ENCODE measurements around the gene DHX57.
"Not testable (repeated sequence)": the region's sequence is repeated elsewhere in the genome, so short reads cannot be mapped to it uniquely, and the experiment has no call there.

Gene DHX57

DNA sequence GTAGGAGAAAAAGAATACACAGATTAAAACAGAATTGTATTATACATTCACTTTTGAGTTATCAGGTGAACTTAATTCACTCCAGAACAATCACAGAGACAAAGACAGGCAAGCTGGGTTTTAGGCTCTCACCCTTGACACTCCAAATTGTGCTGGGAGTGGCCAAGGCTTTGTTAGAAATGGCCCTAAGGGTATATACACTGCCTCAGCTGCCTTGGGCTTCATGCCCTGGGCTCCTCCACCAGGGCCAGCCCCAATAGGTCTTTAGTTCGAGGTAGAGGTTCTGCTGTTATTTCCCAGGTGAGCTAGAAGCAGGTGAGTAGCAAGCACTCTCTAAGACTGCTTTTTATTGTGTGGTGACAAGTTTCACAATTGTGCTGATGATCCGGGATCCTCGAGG, 77.8 kb downstream of the DHX57 start:
- no peak for DNase-seq (ENCODE audit: low spot score)

DNA sequence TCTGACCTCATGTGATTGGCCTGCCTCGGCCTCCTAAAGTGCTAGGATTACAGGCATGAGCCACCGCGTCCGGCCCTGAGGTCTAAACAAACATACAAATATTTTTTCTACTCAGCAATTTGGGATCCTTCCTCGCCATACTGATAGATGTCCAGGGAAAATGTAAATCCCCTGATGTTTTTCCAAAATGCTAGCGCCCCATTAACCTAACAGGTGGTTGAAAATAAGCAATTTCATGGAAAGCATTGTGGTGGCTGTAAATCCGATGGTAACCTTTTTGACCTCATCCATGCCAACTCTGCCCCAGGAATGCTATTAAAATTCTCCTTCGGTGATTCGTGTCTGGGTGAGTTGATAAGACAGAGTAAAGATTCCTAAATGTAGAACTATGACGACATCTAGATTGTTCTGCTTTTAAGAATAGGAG, 78.5 kb downstream of the DHX57 start:
- DNase-seq (ENCODE audit: low spot score): no peak

GRCh38 chr2:38795016-38795415, 80.7 kb downstream of the DHX57 start:
- DNase-seq (ENCODE audit: low spot score): not testable (repeated sequence)

GRCh38 chr2:38794235-38794946, 81.3 kb downstream of the DHX57 start:
- DNase-seq (ENCODE audit: low spot score): peak; percentile 28

GRCh38 chr2:38793511-38793910, 82.2 kb downstream of the DHX57 start:
- DNase-seq (ENCODE audit: low spot score): no peak

- no peak for DNase-seq (ENCODE audit: low spot score)
Measured at GRCh38 chr2:38792751-38793150, 83.0 kb downstream of the DHX57 start.

GRCh38 chr2:38792321-38792720, 83.4 kb downstream of the DHX57 start:
- not testable (repeated sequence) for DNase-seq (ENCODE audit: low spot score)

DNA sequence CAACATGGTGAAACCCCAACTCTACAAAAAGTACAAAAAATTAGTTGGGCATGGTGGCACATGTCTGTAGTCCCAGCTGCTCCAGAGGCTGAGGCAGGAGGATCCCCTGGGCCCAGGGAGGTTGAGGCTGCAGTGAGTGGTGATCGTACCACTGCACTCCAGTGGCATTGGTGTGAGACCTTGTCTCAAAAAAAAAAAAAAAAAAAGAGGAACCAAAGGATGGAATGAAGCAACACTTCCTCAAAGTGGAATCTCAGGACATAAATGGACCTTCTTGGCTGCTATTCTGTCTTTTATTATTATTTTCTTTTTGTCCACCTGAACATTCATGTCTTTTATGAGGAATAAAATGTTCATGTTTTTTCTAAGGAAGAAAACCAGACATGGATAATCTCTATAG, 84.0 kb downstream of the DHX57 start:
- no peak for DNase-seq (ENCODE audit: low spot score)

- DNase-seq (ENCODE audit: low spot score): no peak
Measured at GRCh38 chr2:38789691-38790090, 86.0 kb downstream of the DHX57 start.

DNA sequence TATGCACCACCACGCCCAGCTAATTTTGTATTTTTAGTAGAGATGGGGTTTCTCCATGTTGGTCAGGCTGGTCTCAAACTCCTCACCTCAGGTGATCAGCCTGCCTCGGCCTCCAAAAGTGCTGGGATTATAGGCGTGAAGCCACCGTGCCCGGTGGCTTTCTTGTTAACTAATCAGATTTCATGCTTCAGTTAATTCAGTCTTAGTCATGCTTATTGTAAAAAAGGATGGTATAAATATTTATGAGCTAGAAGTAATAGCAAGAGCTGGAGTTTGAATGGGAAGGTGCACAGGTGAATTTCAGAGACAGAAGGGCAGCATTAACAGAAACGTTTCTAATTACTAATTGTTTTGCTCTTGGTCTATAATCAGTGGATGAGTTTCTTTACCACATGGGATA, 87.4 kb downstream of the DHX57 start:
- DNase-seq (ENCODE audit: low spot score): no peak

DNA sequence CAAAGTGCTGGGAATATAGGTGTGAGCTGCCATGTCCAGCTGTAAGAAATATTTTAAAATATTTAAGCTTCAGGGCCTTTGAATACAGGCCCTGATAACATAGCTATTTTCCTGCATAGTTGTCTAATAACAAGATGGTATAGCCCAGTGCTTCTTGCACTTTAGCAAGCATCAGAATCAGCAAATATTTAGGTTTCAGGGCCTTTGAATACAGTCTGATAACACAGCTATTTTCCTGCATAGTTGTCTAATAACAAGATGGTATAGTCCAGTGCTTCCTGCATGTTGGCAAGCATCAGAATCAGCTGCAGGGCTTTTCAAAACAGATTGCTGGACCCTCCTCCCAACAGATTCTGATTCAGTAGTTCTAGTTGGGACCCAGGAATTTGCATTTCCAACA, 92.1 kb downstream of the DHX57 start:
- DNase-seq (ENCODE audit: low spot score): no peak

- no peak for DNase-seq (ENCODE audit: low spot score)
Measured at GRCh38 chr2:38778687-38779082, 97.0 kb downstream of the DHX57 start.

DNA sequence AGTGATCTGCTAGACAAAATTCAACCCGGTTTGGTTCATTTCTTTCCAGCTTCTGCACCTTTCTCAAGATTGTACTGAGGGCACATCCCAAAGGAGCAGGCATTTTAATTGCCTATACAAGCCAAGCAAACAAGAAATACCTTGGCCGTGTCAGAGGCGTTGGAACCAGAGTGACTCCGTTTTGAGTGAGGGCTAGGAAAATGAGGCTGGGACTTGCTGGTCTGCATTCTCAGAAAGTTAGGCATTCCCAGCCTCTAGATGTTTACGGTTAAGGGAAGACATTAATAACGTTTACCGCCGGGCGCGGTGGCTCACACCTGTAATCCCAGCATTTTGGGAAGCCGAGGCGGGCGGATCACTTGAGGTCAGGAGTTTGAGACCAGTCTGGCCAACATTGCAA, 99.2 kb downstream of the DHX57 start:
- no peak for DNase-seq (ENCODE audit: low spot score)

GRCh38 chr2:38775921-38776225, 99.9 kb downstream of the DHX57 start:
- DNase-seq (ENCODE audit: low spot score): no peak

DNA sequence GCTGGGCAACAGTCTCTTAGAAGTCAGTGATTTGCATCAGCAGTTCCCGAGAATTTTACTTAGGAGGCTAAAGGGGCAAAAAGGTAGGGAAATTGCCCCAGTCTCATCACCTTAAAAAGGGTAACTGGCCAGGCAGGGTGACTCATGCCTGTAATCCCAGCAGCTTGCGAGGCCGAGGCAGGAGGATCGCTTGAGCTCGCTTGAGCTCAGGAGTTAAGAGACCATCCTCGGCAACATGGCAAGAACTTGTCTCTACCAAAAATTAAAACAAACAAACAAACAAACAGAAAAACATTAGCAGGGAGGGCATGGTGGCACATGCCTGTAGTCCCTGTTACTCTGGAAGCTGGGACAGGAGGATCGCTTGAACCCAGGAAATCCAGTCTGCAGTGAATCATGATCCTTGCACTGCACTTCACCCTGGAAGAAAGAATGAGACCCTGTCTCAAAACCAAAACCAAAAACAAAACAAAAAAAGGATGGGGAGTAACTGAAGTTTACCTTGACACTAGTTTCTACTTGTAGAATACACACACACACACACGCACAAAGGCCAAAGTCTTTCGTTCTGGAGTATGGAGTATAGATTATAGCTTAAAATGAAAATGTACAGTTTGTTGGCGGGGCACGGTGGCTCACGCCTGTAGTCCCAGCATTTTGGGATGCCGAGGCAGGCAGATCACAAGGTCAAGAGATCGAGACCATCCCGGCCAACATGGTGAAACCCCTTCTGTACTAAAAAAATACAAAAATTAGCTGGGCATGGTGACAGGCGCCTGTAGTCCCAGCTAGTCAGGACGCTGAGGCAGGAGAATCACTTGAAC, 100.4 kb downstream of the DHX57 start:
- no peak for DNase-seq (ENCODE audit: low spot score)

- no peak for DNase-seq (ENCODE audit: low spot score)
Measured at GRCh38 chr2:38771632-38772031, 104.1 kb downstream of the DHX57 start.

DNA sequence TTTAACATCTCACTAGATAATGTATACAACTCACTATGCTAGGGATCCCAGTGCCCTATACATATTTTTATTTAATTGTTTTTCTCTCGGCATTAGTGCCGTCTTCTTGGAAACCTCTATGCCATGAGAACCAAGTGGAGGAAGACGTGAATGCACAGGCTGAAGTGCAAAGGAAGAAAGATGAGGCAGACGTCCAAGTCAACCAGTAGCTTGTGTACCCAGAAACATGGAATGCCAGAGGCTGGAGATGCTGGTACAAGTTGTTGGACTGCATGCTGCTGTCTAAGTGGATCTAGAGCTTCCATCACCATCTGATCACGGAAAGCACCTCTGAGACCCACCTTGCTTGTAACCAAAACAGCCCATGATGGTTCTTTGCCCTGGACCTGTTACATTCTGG, 110.2 kb downstream of the DHX57 start:
- no peak for DNase-seq (ENCODE audit: low spot score)

DNA sequence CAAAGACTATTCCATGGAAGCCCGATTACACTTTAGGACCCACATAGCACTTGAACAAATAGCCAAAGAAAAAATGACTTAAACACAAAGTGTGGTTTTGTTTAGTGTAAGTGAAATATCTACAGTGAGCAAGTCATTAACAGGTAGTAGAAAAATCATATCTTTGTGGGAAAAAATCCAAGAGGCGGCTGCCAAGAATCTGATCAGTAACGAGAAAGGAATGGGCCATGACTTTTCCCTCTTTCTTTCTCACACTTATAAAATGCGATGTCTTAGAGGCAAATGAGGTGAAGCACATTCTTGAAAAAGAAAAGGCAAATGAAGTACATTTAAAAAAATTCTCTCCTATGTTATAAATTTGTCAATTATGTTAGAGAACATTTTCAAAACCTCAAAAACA, 110.6 kb downstream of the DHX57 start:
- DNase-seq (ENCODE audit: low spot score): no peak

DNA sequence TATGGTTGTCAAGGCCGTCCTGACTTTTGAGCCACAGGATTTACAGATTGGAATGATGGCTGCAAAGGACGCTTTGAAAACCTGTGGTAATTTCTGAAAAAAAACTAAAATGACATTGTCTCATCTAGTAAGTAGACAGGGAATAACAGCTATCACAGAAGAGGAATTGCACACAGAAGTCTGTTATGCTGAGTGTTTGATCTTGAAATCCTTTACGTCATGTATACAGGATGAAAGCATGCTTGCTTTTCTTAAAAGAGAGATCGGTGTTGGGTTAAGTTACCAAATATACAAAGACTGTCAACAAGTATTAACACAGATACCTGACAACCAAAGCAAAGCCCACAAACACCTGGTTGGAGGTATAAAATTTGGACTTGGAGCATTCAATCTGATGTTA, 112.0 kb downstream of the DHX57 start:
- DNase-seq (ENCODE audit: low spot score): no peak

GRCh38 chr2:38763228-38763627, 112.5 kb downstream of the DHX57 start:
- no peak for DNase-seq (ENCODE audit: low spot score)

GRCh38 chr2:38755891-38756290, 119.8 kb downstream of the DHX57 start:
- not testable (repeated sequence) for DNase-seq (ENCODE audit: low spot score)

- no peak for DNase-seq (ENCODE audit: low spot score)
Measured at GRCh38 chr2:38754506-38754905, 121.2 kb downstream of the DHX57 start.

DNA sequence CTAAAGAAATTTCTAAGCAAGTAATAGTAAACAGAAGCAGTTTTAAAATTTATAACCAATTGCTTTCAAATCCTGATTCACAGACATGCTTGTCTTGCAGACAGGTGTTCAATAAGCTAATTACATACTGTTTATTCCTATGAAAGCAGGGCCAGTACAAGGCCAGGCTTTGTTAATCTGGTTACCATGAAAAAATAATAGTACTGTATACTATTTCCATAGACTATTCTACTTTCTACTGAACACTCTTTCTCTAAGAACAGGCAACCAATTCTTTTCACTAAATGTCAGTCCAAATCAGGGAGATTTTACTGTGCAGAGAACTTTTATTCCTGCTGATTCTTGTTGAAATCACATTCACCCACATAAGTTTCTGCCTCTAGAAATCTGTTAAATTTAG, 121.7 kb downstream of the DHX57 start:
- DNase-seq (ENCODE audit: low spot score): no peak

All from HuH-7 (cell line).